Heart right ventricle (tissue), 16 donors: ENCODE measurements around the gene MRGPRF. TPM values are rescaled to one million over a fixed set of nuclear protein-coding genes. Genes with fewer than 3 reads are reported as not detected.

Experiments used
- ATAC-seq, 8 donors: fragments of 200-7000 bp; cut with Tn5 transposase; one replicate each; pipeline ENCODE4 v1.9.1; 2020; ENCODE audit warnings: mild to moderate bottlenecking in 8 of 8, moderate library complexity in 8 of 8, moderate number of reproducible peaks in 1 of 8
- DNase-seq, 2 donors: peaks; one replicate each; pipeline ENCODE4 v3.0.0-alpha.2; 2020
- H3K27ac ChIP-seq, 10 donors: fragments of 200-600 bp; sonication (generic) in 2 of 10; one replicate each; pipeline versions ENCODE4 v1.5.0 to v1.8.0; 2020 to 2022; ENCODE audit warnings: mild to moderate bottlenecking in 3 of 10
- H3K27me3 ChIP-seq, 7 donors: fragments of 200-600 bp; one replicate each; pipeline ENCODE4 v1.8.0; 2021 to 2022; ENCODE audit warnings: mild to moderate bottlenecking in 2 of 7
- H3K36me3 ChIP-seq, 9 donors: fragments of 200-600 bp; sonication (generic) in 1 of 9; one replicate each; pipeline versions ENCODE4 v1.5.0 to v1.8.0; 2020 to 2022; ENCODE audit warnings: mild to moderate bottlenecking in 2 of 9
- H3K4me1 ChIP-seq, 9 donors: fragments of 200-600 bp; sonication (generic) in 1 of 9; one replicate each; pipeline versions ENCODE4 v1.5.0 to v1.8.0; 2020 to 2022; ENCODE audit warnings: mild to moderate bottlenecking in 4 of 9
- H3K4me3 ChIP-seq, 10 donors: fragments of 200-600 bp; sonication (generic) in 2 of 10; one replicate each; pipeline versions ENCODE4 v1.5.0 to v1.8.0; 2020 to 2022; ENCODE audit warnings: mild to moderate bottlenecking in 7 of 10, moderate library complexity in 2 of 10
- H3K9me3 ChIP-seq, 11 donors: fragments of 200-600 bp in 10 of 11; sonication (generic) in 2 of 11; one replicate each; pipeline versions ENCODE4 v1.5.0 to v1.8.0; 2013 to 2022; ENCODE audit warnings: mild to moderate bottlenecking in 2 of 11, control low read depth in 1 of 11, moderate library complexity in 1 of 11
- CTCF ChIP-seq, 9 donors: fragments of 200-600 bp; sonication (generic) in 2 of 9; IDR thresholded peaks; one replicate each; pipeline versions ENCODE4 v1.5.0 to v1.8.0; 2021 to 2022; ENCODE audit warnings: antibody characterized with exemption in 9 of 9, mild to moderate bottlenecking in 5 of 9, moderate library complexity in 1 of 9
- WGBS, 2 donors: extraction: QIAGEN DNeasy Blood & Tissue Kit; methylation state at CpG; one replicate each; pipeline ENCODE4 v1.1.7; 2013; ENCODE audit warnings: inconsistent platforms in 1 of 2; 5-methylcytosine and 5-hydroxymethylcytosine counted together
- intact Hi-C, 10 donors: fragments of 100-400 bp; cut with DNase I; formaldehyde crosslinking; loops; one replicate each; pipeline versions ENCODE4 v1.11.1 to v1.14.2; 2022
- polyA plus RNA-seq, 2 donors: library from polyadenylated mRNA; stranded (reverse); fragments of 200-250 nt; gene quantifications; one replicate each; pipeline ENCODE4 v1.2.3, GENCODE V29; 2013
- total RNA-seq, 10 donors: library from RNA; stranded (reverse); fragmentation: NEBNext Ultra II Directional in 3 of 10; extraction: Animal tissue kit (Norgen Biotek cat#: 25700) in 3 of 10; gene quantifications; one replicate each; pipeline versions ENCODE4 v1.2.1 to v1.2.4, GENCODE V29; 2021 to 2023
- donor health status: Arrhythmogenic right ventricular cardiomyopathy.
- donor health status: ischemic (EF 13 %, LVEDD 7.1; RV severe dilation, severe dysfunction).
- donor health status: healthy with polysubstance abuse.
- donor health status: DM: no; HTN: yes; CAD: no.
- donor health status: DM: no; HTN: no; CAD: no.
- donor health status: ischemic (EF 25% LVEDD 6.9; RV normal size, moderate dysfunction).
- donor health status: ischemic (EF 25% LVEDD 5.7; RV mildly dilated, moderate dysfunction).
- donor health status: healthy.
- donor health status: DM: yes; HTN: yes; CAD: no.
- donor health status: Ischemic cardiomyopathy.
- donor health status: ischemic (EF 35%, LVEDD 5.7; RV mildly dilated, moderate dysfunction).
- donor health status: nonischemic (EF 11% LVEDD 7.7; RV severe dilation, severe dysfunction).
- donor health status: DM: yes; HTN: yes; CAD: no.
- donor health status: PGD.
- donor health status: ischemic (EF 29% LVEDD 5.4; RV normal size, mild dysfunction).
- donor health status: nonischemic (EF 23%, LVEDD 6.1; RV moderate dilation, normal function).

Gene MRGPRF
- total and polyA plus RNA-seq, 12 donors: 0.98 to 10.7 (median 2.4) TPM

- WGBS, 2 donors: 79 to 81% methylated on average over 20 of the region's 20 CpGs
- no peaks in the 10 kb centered on the region for H3K27me3 ChIP-seq
- peak overlapping the region in 7 of 10 donors; percentile 28 to 96 (median 90) for H3K27ac ChIP-seq
- peaks cover 0 to 25% (median 9%) of the 10 kb centered on the region in 9 donors for H3K36me3 ChIP-seq
- no peak overlapping the region for H3K4me3 ChIP-seq
- no peaks in the 10 kb centered on the region for H3K9me3 ChIP-seq
- intact Hi-C loops: no loop called here
- TF ChIP-seq CTCF (IDR thresholded peaks at IDR 0.05): no peak
- H3K4me1 ChIP-seq: peaks cover 4 to 66% (median 47%) of the 10 kb centered on the region in 9 donors
- DNase-seq: no peak
- ATAC-seq: peak in 2 of 8 donors; percentile 8 to 34
These were observed 38.6 kb upstream of the MRGPRF start for GRCh38 chr11:69051381-69052342.

GRCh38 chr11:69050592-69051380, 37.7 kb upstream of the MRGPRF start:
- Histone ChIP-seq H3K4me1 (peaks cover 4 to 59% (median 47%) of the 10 kb centered on the region in 9 donors), H3K4me3 (no peak overlapping the region), H3K36me3 (peaks cover 0 to 22% (median 9%) of the 10 kb centered on the region in 9 donors), H3K27me3 (no peaks in the 10 kb centered on the region), H3K27ac (peak overlapping the region in 6 of 10 donors; percentile 39 to 96 (median 92)), H3K9me3 (no peaks in the 10 kb centered on the region)
- intact Hi-C loops: no loop called here
- 84 to 87% methylated on average over 18 of the region's 18 CpGs for WGBS, 2 donors
- ATAC-seq (peak in 1 of 8 donors; percentile 2), DNase-seq (no peak)
- no peak for TF ChIP-seq CTCF (IDR thresholded peaks at IDR 0.05)

- Histone ChIP-seq H3K9me3 (no peaks in the 10 kb centered on the region), H3K36me3 (peaks cover 0 to 8% (median 2%) of the 10 kb centered on the region in 9 donors), H3K4me1 (peaks cover 4 to 59% (median 47%) of the 10 kb centered on the region in 9 donors), H3K27ac (peak overlapping the region; percentile 66 to 99 (median 93)), H3K4me3 (peak overlapping the region; percentile 88 to 99 (median 94)), H3K27me3 (no peaks in the 10 kb centered on the region)
- no peak for TF ChIP-seq CTCF (IDR thresholded peaks at IDR 0.05)
- DNase-seq (no peak), ATAC-seq (peak in 5 of 8 donors; percentile 1 to 28 (median 5))
- intact Hi-C loops: loop anchor here in 6 of 10 donors (10.0 kb wide), 1 partner anchor 125 kb away; no protein-coding TSS in a partner anchor
- WGBS, 2 donors: 23 to 27% methylated on average over 15 of the region's 15 CpGs
These were observed 36.4 kb upstream of the MRGPRF start for GRCh38 chr11:69049490-69049867.
